Activated CD8-positive, alpha-beta memory T cell treated with anti-CD3 and anti-CD28 coated beads, Interleukin-2, amount 10 ng/mL, durations not matched to agents 7 days and 5 days (primary cell): ENCODE data around the gene SCUBE3. TPM values are rescaled to one million over a fixed set of nuclear protein-coding genes. Genes with fewer than 3 reads are reported as not detected.

Source experiments
- ATAC-seq: fragments of 150-1000 bp; cut with Tn5 transposase; one replicate; pipeline ENCODE4 v1.10.0; 2021; ENCODE audit warnings: moderate library complexity
- CTCF ChIA-PET: fragments of 350-600 bp; sonication (Branson Sonifier 250); formaldehyde crosslinking; loops from one replicate; lab custom pipeline; 2021; ENCODE audit warnings: antibody characterized with exemption; lab: Charles Lee
- DNase-seq: peaks from one replicate; pipeline ENCODE4 v3.0.0-alpha.2; 2020
- H3K27ac Mint-ChIP-seq: one replicate; pipeline ENCODE4 v1.8.0; 2021; ENCODE audit warnings: mild to moderate bottlenecking, mixed read lengths
- H3K27me3 Mint-ChIP-seq: one replicate; pipeline ENCODE4 v1.8.0; 2021; ENCODE audit warnings: mixed read lengths
- H3K36me3 Mint-ChIP-seq: one replicate; pipeline ENCODE4 v1.8.0; 2021; ENCODE audit warnings: mild to moderate bottlenecking, mixed read lengths
- H3K4me1 Mint-ChIP-seq: one replicate; pipeline ENCODE4 v1.8.0; 2021; ENCODE audit warnings: mixed read lengths
- H3K4me3 Mint-ChIP-seq: one replicate; pipeline ENCODE4 v1.8.0; 2021; ENCODE audit warnings: mild to moderate bottlenecking, moderate library complexity, mixed read lengths
- H3K9me3 Mint-ChIP-seq: one replicate; pipeline ENCODE4 v1.8.0; 2022; ENCODE audit warnings: low read depth, mixed read lengths
- total RNA-seq, 2 experiments: library from RNA; stranded (reverse); gene quantifications; one replicate each; pipeline ENCODE4 v1.2.3, GENCODE V29; 2021

SCUBE3 gene
- total RNA-seq, 2 experiments from 2014 or later: 0.12 to 0.54 TPM

DNA sequence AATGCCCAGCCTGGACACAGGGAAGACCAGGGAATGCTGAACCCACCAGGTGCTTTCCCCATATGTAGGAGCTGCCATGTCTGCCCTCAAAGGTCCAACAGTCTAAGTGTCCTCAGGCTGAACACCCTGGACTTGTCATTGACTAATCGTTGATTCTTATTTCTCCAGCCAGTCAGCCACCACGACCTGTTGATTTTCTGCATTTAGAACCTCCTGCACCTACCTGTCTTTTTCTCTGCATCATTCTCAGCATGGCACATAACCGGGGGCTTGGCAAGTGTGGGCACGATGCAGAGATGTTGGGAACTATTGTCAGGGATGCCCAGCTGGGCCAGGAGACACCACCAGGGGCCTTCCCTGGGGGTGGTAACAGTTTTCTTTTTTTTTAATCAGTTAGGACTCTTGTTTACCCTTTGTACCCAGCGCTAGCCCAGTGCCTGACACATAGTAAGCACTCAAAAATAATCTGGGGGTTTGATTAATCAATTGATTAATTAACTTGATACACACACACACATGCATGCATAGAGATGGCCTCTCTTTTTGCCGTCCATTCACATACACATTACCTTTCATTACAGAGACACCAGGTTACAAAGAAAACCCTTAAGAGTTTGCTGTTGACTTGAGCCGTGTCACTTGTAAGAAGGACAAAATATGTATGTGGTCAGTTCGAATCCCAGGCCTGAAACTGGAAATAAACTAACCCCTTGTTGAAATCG lies 29.0 kb upstream of the SCUBE3 start:
- Mint-ChIP-seq H3K27ac (no peak overlapping the region), H3K4me3 (no peak overlapping the region), H3K27me3 (peaks cover 39% of the 10 kb centered on the region), H3K9me3 (no peaks in the 10 kb centered on the region), H3K36me3 (no peaks in the 10 kb centered on the region), H3K4me1 (peaks cover 7% of the 10 kb centered on the region)
- no peak for DNase-seq
- no peak for ATAC-seq
- CTCF ChIA-PET: interaction anchor here (0.9 kb wide), 1 partner anchor 38 kb away, joined by 3 read pairs; no protein-coding TSS in a partner anchor

DNA sequence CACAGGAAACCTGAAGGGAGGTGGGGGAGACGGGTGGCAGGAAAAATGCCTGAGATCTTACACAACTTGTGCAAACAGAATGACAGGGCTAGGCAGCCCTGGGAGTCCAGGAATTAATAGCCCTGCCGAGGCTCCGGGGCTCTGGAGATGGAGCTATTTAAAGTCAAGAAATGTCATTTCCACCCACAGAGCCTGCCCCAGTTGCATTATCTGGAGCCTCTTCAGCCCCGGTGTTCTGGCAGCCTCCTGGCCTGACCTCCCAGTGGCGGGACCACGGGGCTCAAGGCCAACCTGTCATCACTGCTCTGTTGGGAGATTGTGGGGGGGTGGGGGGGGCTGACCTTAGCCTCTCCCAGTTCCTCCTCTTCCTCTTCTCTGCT lies 28.5 kb upstream of the SCUBE3 start:
- peaks cover 11% of the 10 kb centered on the region for H3K4me1 Mint-ChIP-seq
- H3K4me3 Mint-ChIP-seq: no peak overlapping the region
- no peaks in the 10 kb centered on the region for H3K36me3 Mint-ChIP-seq
- H3K27me3 Mint-ChIP-seq: peaks cover 39% of the 10 kb centered on the region
- DNase-seq: no peak
- no peak overlapping the region for H3K27ac Mint-ChIP-seq
- H3K9me3 Mint-ChIP-seq: no peaks in the 10 kb centered on the region
- CTCF ChIA-PET: no interaction called here
- no peak for ATAC-seq

- ATAC-seq: no peak
- H3K9me3 Mint-ChIP-seq: no peaks in the 10 kb centered on the region
- H3K27me3 Mint-ChIP-seq: peaks cover 36% of the 10 kb centered on the region
Measured at GRCh38 chr6:35185971-35186370, 27.8 kb upstream of the SCUBE3 start.

GRCh38 chr6:35186571-35186970 lies 27.2 kb upstream of the SCUBE3 start:
- peaks cover 23% of the 10 kb centered on the region for H3K4me1 Mint-ChIP-seq
- CTCF ChIA-PET: interaction anchor here (0.9 to 1.4 kb wide), 2 partner anchors 10 to 47 kb away, joined by 3 read pairs; no protein-coding TSS in a partner anchor

More at GRCh38 chr6:35185971-35186370, 27.8 kb upstream of the SCUBE3 start:
- no peak overlapping the region for H3K27ac Mint-ChIP-seq
- DNase-seq: no peak
- peaks cover 17% of the 10 kb centered on the region for H3K4me1 Mint-ChIP-seq
- no peak overlapping the region for H3K4me3 Mint-ChIP-seq
- CTCF ChIA-PET: interaction anchor here (0.9 kb wide), 1 partner anchor 10 kb away, joined by 3 read pairs; no protein-coding TSS in a partner anchor
- no peaks in the 10 kb centered on the region for H3K36me3 Mint-ChIP-seq

GRCh38 chr6:35188886-35189285 lies 24.9 kb upstream of the SCUBE3 start:
- CTCF ChIA-PET: interaction anchor here (1.0 to 1.1 kb wide), 2 partner anchors 9 to 52 kb away, joined by 3 read pairs; no protein-coding TSS in a partner anchor
- Mint-ChIP-seq H3K36me3 (no peaks in the 10 kb centered on the region), H3K27ac (no peak overlapping the region), H3K4me1 (peaks cover 44% of the 10 kb centered on the region), H3K4me3 (no peak overlapping the region), H3K9me3 (no peaks in the 10 kb centered on the region), H3K27me3 (peaks cover 27% of the 10 kb centered on the region)
- no peak for DNase-seq
- ATAC-seq: no peak

More at GRCh38 chr6:35186571-35186970, 27.2 kb upstream of the SCUBE3 start:
- Mint-ChIP-seq H3K9me3 (no peaks in the 10 kb centered on the region), H3K36me3 (no peaks in the 10 kb centered on the region), H3K4me3 (no peak overlapping the region), H3K27me3 (peaks cover 36% of the 10 kb centered on the region), H3K27ac (no peak overlapping the region)
- ATAC-seq (no peak), DNase-seq (no peak)

GRCh38 chr6:35190306-35190705 lies 23.4 kb upstream of the SCUBE3 start:
- Mint-ChIP-seq H3K4me1 (peaks cover 48% of the 10 kb centered on the region), H3K27ac (peak overlapping the region; percentile 54), H3K36me3 (no peaks in the 10 kb centered on the region), H3K9me3 (no peaks in the 10 kb centered on the region), H3K27me3 (peaks cover 28% of the 10 kb centered on the region), H3K4me3 (no peak overlapping the region)
- DNase-seq (no peak), ATAC-seq (no peak)
- CTCF ChIA-PET: interaction anchor here (0.6 to 3.8 kb wide), 2 partner anchors 14 to 16 kb away, joined by 3 to 22 read pairs; no protein-coding TSS in a partner anchor

DNA sequence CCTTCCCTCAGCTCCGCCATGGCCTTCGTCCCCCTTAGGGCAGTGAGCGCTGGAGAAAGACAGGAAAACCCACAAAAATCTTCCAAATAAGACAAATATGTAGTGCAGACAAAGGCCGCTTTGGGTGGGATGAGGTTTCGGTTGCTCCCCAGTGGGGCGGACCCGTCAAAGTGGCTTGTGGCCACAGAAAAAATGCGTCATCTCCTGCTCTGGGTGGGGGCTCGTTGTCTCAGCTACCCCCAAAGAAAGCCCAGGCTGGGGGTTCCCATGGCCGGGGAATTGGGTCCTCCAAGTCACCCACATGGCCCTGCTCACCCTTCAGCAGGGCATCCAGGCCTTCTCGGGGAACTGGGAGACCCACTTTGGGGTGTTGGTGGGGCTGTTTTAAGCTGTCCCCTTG lies 21.9 kb upstream of the SCUBE3 start:
- DNase-seq (peak; percentile 67), ATAC-seq (peak; percentile 52)
- peaks cover 48% of the 10 kb centered on the region for H3K4me1 Mint-ChIP-seq
- H3K36me3 Mint-ChIP-seq: no peaks in the 10 kb centered on the region
- peak overlapping the region; percentile 86 for H3K27ac Mint-ChIP-seq
- peak overlapping the region; percentile 34 for H3K4me3 Mint-ChIP-seq
- H3K27me3 Mint-ChIP-seq: peaks cover 30% of the 10 kb centered on the region
- no peaks in the 10 kb centered on the region for H3K9me3 Mint-ChIP-seq
- CTCF ChIA-PET: interaction anchor here (0.7 to 3.8 kb wide), 7 partner anchors 12 to 205 kb away, joined by 3 to 22 read pairs (median 4); no protein-coding TSS in a partner anchor

DNA sequence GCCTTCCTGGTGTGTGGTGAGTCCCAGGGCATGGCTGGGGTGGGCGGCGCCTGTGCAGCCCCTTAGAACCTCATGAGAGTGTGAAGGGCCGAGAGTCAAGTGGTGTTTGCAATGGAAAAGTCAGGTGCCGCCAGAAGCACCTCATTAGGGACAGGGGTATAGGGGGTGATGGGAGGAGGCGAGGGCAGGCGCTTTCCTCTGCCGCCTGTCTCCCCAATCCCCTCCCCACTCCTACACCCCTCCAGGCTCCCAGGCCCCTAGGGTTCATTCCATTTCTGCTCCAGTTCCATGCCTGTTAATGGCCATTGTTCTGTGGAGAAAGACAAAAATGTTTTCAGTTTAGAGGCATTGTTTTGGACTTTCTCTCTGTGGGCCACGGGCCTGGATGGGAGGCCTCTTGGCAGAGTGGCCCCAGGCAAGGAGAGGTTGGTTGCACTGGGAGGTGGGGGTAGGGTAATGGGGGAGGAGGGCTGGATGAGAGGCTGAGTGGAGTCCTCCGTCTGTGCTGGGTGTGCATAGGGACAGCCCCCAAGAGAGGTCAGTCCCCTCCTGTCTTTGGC lies 21.4 kb upstream of the SCUBE3 start:
- Mint-ChIP-seq H3K9me3 (no peaks in the 10 kb centered on the region), H3K27ac (peak overlapping the region; percentile 86)

DNA sequence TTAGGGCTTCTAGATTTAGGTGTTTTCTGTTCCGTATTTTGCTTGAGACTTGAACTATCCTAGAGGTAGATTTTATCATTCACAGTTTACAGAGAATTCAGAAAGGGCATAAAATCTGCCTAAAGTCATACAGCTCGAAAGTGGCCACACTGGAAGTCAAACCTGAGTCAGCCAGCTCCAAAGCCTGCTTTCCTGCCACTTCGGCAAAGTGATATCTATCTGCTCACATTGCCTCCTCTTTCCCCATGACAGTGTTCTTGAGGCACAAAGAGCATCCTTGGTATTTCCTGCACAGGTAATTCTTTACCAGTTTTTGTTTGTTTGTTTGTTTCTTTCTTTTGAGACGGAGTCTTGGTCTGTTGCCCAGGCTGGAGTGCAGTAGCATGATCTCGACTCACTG lies 19.4 kb upstream of the SCUBE3 start:
- Mint-ChIP-seq H3K27ac (peak overlapping the region; percentile 75), H3K4me1 (peaks cover 47% of the 10 kb centered on the region), H3K36me3 (no peaks in the 10 kb centered on the region), H3K9me3 (no peaks in the 10 kb centered on the region), H3K27me3 (peaks cover 39% of the 10 kb centered on the region), H3K4me3 (no peak overlapping the region)
- no peak for DNase-seq
- ATAC-seq: no peak
- CTCF ChIA-PET: interaction anchor here (0.9 to 3.7 kb wide), 2 partner anchors 11 to 46 kb away, joined by 3 to 17 read pairs; no protein-coding TSS in a partner anchor

More for the DNA sequence above, 21.4 kb upstream of the SCUBE3 start:
- CTCF ChIA-PET: interaction anchor here (0.7 to 3.8 kb wide), 6 partner anchors 12 to 48 kb away, joined by 3 to 22 read pairs (median 4); no protein-coding TSS in a partner anchor
- peaks cover 32% of the 10 kb centered on the region for H3K27me3 Mint-ChIP-seq
- peaks cover 48% of the 10 kb centered on the region for H3K4me1 Mint-ChIP-seq
- no peaks in the 10 kb centered on the region for H3K36me3 Mint-ChIP-seq
- H3K4me3 Mint-ChIP-seq: no peak overlapping the region
- ATAC-seq (peak; percentile 16), DNase-seq (no peak)

GRCh38 chr6:35195120-35195780 lies 18.5 kb upstream of the SCUBE3 start:
- no peaks in the 10 kb centered on the region for H3K36me3 Mint-ChIP-seq
- no peak for DNase-seq
- ATAC-seq: no peak
- CTCF ChIA-PET: interaction anchor here (1.0 to 3.7 kb wide), 3 partner anchors 10 to 208 kb away, joined by 4 to 17 read pairs (median 6); no protein-coding TSS in a partner anchor
- H3K27ac Mint-ChIP-seq: no peak overlapping the region
- no peak overlapping the region for H3K4me3 Mint-ChIP-seq
- peaks cover 42% of the 10 kb centered on the region for H3K4me1 Mint-ChIP-seq
- H3K27me3 Mint-ChIP-seq: peaks cover 44% of the 10 kb centered on the region
- no peaks in the 10 kb centered on the region for H3K9me3 Mint-ChIP-seq

- DNase-seq (no peak), ATAC-seq (no peak)
- Mint-ChIP-seq H3K36me3 (no peaks in the 10 kb centered on the region), H3K4me3 (no peak overlapping the region), H3K4me1 (peaks cover 23% of the 10 kb centered on the region), H3K27me3 (peaks cover 44% of the 10 kb centered on the region), H3K27ac (no peak overlapping the region), H3K9me3 (no peaks in the 10 kb centered on the region)
- CTCF ChIA-PET: interaction anchor here (0.8 to 12.9 kb wide), 3 partner anchors 8 to 210 kb away, joined by 4 to 158 read pairs (median 17); no protein-coding TSS in a partner anchor
Measured at GRCh38 chr6:35197196-35197595, 16.6 kb upstream of the SCUBE3 start.

- H3K36me3 Mint-ChIP-seq: no peaks in the 10 kb centered on the region
- DNase-seq (no peak), ATAC-seq (no peak)
- no peaks in the 10 kb centered on the region for H3K4me1 Mint-ChIP-seq
- no peak overlapping the region for H3K27ac Mint-ChIP-seq
- no peaks in the 10 kb centered on the region for H3K9me3 Mint-ChIP-seq
- no peak overlapping the region for H3K4me3 Mint-ChIP-seq
- CTCF ChIA-PET: interaction anchor here (2.2 to 12.9 kb wide), 2 partner anchors 51 to 60 kb away, joined by 6 to 158 read pairs; no protein-coding TSS in a partner anchor
- peaks cover 57% of the 10 kb centered on the region for H3K27me3 Mint-ChIP-seq
Measured at GRCh38 chr6:35199866-35200265, 13.9 kb upstream of the SCUBE3 start.

GRCh38 chr6:35202066-35202546 lies 11.7 kb upstream of the SCUBE3 start:
- no peaks in the 10 kb centered on the region for H3K9me3 Mint-ChIP-seq

More at GRCh38 chr6:35202066-35202546, 11.7 kb upstream of the SCUBE3 start:
- Mint-ChIP-seq H3K4me1 (no peaks in the 10 kb centered on the region), H3K27me3 (peaks cover 56% of the 10 kb centered on the region), H3K27ac (no peak overlapping the region), H3K36me3 (no peaks in the 10 kb centered on the region), H3K4me3 (no peak overlapping the region)
- ATAC-seq: no peak
- CTCF ChIA-PET: interaction anchor here (4.2 to 12.9 kb wide), 3 partner anchors 10 to 217 kb away, joined by 22 to 158 read pairs (median 50); no protein-coding TSS in a partner anchor
- DNase-seq: no peak
